PFSK-1 (cell line): ENCODE results near the gene GALNTL6.

Source experiments
- POLR2AphosphoS5 ChIP-seq: IDR thresholded peaks from 2 replicates; pipeline ENCODE4 v1.6.1; 2012; ENCODE audit warnings: low read depth, mild to moderate bottlenecking, control low read depth, low read length, moderate library complexity
- TAF1 ChIP-seq: IDR thresholded peaks from 2 replicates; pipeline ENCODE4 v1.6.1; 2012; ENCODE audit warnings: low read length, control low read depth, borderline replicate concordance; ENCODE audit not compliant: insufficient read depth

GRCh38 chr4:172404676-172405075 is 591.5 kb downstream of the GALNTL6 start:
- TF ChIP-seq POLR2AphosphoS5 (no peak), TAF1 (no peak)
